Gastroesophageal sphincter (tissue), 3 donors: ENCODE data around the gene MARCHF2.

Experiments
- POLR2A ChIP-seq, 2 donors: fragments of 450-650 bp; IDR thresholded peaks; one replicate each; pipeline ENCODE4 v1.6.1; 2017; ENCODE audit warnings: antibody characterized with exemption in 2 of 2, mild to moderate bottlenecking in 2 of 2, moderate library complexity in 1 of 2
- TF ChIP-seq, protein P1 (sequence below), 4 experiments: fragments of 200-600 bp in 2 of 4; fragments of 450-650 bp in 2 of 4; sonication (generic) in 1 of 4; IDR thresholded peaks; one replicate each; pipeline ENCODE4 v1.5.1; 2017 to 2019; ENCODE audit warnings: antibody characterized with exemption in 4 of 4, mild to moderate bottlenecking in 2 of 4, moderate library complexity in 2 of 4

DNA sequence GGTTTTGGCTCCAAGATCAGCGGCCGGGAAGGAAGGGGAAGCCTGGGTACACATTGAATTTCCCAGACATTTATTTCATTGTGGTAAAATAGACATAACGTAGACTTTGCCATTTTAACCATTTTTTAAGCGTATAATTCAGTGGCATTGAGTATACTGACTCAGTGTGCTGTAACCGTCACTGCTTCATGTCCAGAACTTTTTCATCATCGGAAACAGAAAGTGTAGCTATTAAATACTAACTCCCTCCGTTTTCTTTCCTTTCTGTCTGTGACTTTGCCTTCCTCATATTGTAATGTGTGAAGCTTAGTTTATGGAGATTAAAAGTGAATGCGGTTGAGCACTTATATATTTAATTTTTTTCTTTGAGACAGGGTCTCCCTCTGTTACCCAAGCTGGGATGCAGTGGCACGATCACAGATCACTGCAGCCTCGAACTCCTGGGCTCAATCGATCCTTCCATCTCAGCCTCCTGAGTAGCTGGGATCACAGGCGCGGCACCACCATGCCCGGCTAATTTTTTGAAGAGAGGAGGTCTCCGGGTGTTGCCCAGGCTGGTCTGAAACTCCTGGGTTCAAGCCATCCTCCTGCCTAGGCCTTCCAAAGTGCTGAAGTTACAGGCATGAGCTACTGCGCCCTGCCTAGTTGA is 33.1 kb downstream of the MARCHF2 start:
- TF ChIP-seq, protein P1, sequence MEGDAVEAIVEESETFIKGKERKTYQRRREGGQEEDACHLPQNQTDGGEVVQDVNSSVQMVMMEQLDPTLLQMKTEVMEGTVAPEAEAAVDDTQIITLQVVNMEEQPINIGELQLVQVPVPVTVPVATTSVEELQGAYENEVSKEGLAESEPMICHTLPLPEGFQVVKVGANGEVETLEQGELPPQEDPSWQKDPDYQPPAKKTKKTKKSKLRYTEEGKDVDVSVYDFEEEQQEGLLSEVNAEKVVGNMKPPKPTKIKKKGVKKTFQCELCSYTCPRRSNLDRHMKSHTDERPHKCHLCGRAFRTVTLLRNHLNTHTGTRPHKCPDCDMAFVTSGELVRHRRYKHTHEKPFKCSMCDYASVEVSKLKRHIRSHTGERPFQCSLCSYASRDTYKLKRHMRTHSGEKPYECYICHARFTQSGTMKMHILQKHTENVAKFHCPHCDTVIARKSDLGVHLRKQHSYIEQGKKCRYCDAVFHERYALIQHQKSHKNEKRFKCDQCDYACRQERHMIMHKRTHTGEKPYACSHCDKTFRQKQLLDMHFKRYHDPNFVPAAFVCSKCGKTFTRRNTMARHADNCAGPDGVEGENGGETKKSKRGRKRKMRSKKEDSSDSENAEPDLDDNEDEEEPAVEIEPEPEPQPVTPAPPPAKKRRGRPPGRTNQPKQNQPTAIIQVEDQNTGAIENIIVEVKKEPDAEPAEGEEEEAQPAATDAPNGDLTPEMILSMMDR (IDR thresholded peaks at IDR 0.05) = no peak
- no peak for TF ChIP-seq POLR2A (IDR thresholded peaks at IDR 0.05)
